Neural cell (in vitro differentiated cells): Measurements from ENCODE around the gene KSR2. TPM values are rescaled to one million over a fixed set of nuclear protein-coding genes. Genes with fewer than 3 reads are reported as not detected.

ENCODE experiments used
- H2AFZ ChIP-seq: fragments of 200-600, 300-800 bp; sonication (generic), shearing (Covaris generic); 2 replicates; pipeline ENCODE4 v1.6.0; 2014; ENCODE audit warnings: low read depth, mild to moderate bottlenecking, antibody characterized with exemption, low read length, moderate library complexity
- H3F3A ChIP-seq: fragments of 200-600 bp; shearing (Covaris generic); 2 replicates; pipeline ENCODE4 v1.6.1; 2016; ENCODE audit warnings: mild to moderate bottlenecking, moderate library complexity, mixed read lengths, antibody characterized with exemption, low read length; ENCODE audit not compliant: insufficient read depth, poor library complexity, severe bottlenecking
- H3K27ac ChIP-seq: fragments of 200-600, 300-800 bp; sonication (generic), shearing (Covaris generic); 2 replicates; pipeline ENCODE4 v1.5.1; 2014; ENCODE audit warnings: mild to moderate bottlenecking, low read length, moderate library complexity
- H3K27me3 ChIP-seq: fragments of 300-800, 200-600 bp; sonication (generic), shearing (Covaris generic); 2 replicates; pipeline ENCODE4 v1.6.0; 2014; ENCODE audit warnings: mild to moderate bottlenecking, low read depth, low read length, moderate library complexity; ENCODE audit not compliant: insufficient read depth
- H3K36me3 ChIP-seq: fragments of 300-800, 200-600 bp; sonication (generic), shearing (Covaris generic); 2 replicates; pipeline ENCODE4 v1.5.1; 2014; ENCODE audit warnings: mild to moderate bottlenecking, antibody characterized with exemption, low read length, moderate library complexity; ENCODE audit not compliant: insufficient read depth
- H3K4me2 ChIP-seq: fragments of 300-800, 200-600 bp; sonication (generic), shearing (Covaris generic); 2 replicates; pipeline ENCODE4 v1.6.0; 2014; ENCODE audit warnings: mild to moderate bottlenecking, low read length
- H3K4me3 ChIP-seq: fragments of 300-800, 200-600 bp; sonication (generic), shearing (Covaris generic); 2 replicates; pipeline ENCODE4 v1.5.1; 2014; ENCODE audit warnings: mild to moderate bottlenecking, low read length, moderate library complexity
- H3K79me2 ChIP-seq: fragments of 200-600 bp; shearing (Covaris generic); replicated peaks from 2 replicates; pipeline ENCODE4 v1.6.0; 2014; ENCODE audit warnings: mild to moderate bottlenecking, low read length, moderate library complexity; ENCODE audit not compliant: insufficient read depth
- H3K9ac ChIP-seq: fragments of 300-800, 200-600 bp; sonication (generic), shearing (Covaris generic); 2 replicates; pipeline ENCODE4 v1.6.1; 2016; ENCODE audit warnings: mild to moderate bottlenecking, low read length, mixed read lengths
- H3K9me2 ChIP-seq: fragments of 200-600 bp; shearing (Covaris generic); 2 replicates; pipeline ENCODE4 v1.6.1; 2016; ENCODE audit warnings: mild to moderate bottlenecking, low read length, mixed read lengths; ENCODE audit not compliant: insufficient read depth
- H3K9me3 ChIP-seq: fragments of 200-600, 300-800 bp; sonication (generic), shearing (Covaris generic); 2 replicates; pipeline ENCODE4 v1.6.1; 2016; ENCODE audit warnings: mild to moderate bottlenecking, mixed run types, low read length, moderate library complexity, mixed read lengths
- H4K20me1 ChIP-seq: fragments of 200-600 bp; shearing (Covaris generic); 2 replicates; pipeline ENCODE4 v1.6.1; 2016; ENCODE audit warnings: mild to moderate bottlenecking, mixed run types; ENCODE audit not compliant: insufficient read depth
- CTCF ChIP-seq: fragments of 450-650 bp; IDR thresholded peaks from 2 replicates; pipeline ENCODE4 v1.5.1; 2014; ENCODE audit warnings: antibody characterized with exemption, mild to moderate bottlenecking, moderate library complexity; ENCODE audit not compliant: poor library complexity, severe bottlenecking
- EP300 ChIP-seq: fragments of 450-650 bp; conservative IDR thresholded peaks from 2 replicates; pipeline ENCODE4 v1.6.1; 2014; ENCODE audit warnings: antibody characterized with exemption, mild to moderate bottlenecking, moderate library complexity; ENCODE audit not compliant: poor library complexity, severe bottlenecking
- EZH2 ChIP-seq: fragments of 200-600, 300-800 bp; shearing (Covaris generic), sonication (generic); IDR thresholded peaks from 2 replicates; pipeline ENCODE4 v1.6.1; 2014; ENCODE audit warnings: antibody characterized with exemption, low read length, borderline replicate concordance, mild to moderate bottlenecking; ENCODE audit not compliant: insufficient read depth, poor library complexity, severe bottlenecking
- MXI1 ChIP-seq: fragments of 450-650 bp; conservative IDR thresholded peaks from 2 replicates; pipeline ENCODE4 v1.6.1; 2014; ENCODE audit warnings: antibody characterized with exemption, mild to moderate bottlenecking; ENCODE audit not compliant: poor library complexity, severe bottlenecking
- POLR2AphosphoS5 ChIP-seq: IDR thresholded peaks from 2 replicates; pipeline ENCODE4 v1.6.1; 2012
- RAD21 ChIP-seq: fragments of 450-650 bp; conservative IDR thresholded peaks from 2 replicates; pipeline ENCODE4 v1.6.1; 2014; ENCODE audit warnings: antibody characterized with exemption, mild to moderate bottlenecking, moderate library complexity
- REST ChIP-seq: IDR thresholded peaks from 2 replicates; pipeline ENCODE4 v1.6.1; 2012; ENCODE audit warnings: borderline replicate concordance
- SMC3 ChIP-seq: fragments of 450-650 bp; conservative IDR thresholded peaks from 2 replicates; pipeline ENCODE4 v1.6.1; 2014; ENCODE audit warnings: antibody characterized with exemption, mild to moderate bottlenecking, moderate library complexity; ENCODE audit not compliant: poor library complexity
- TAF1 ChIP-seq: IDR thresholded peaks from 2 replicates; pipeline ENCODE4 v1.6.1; 2012; ENCODE audit warnings: low read depth
- polyA plus RNA-seq: library from polyadenylated mRNA; depleted of rRNA; stranded (reverse); fragments of >200 nt; gene quantifications from 2 replicates; pipeline ENCODE4 v1.2.3, GENCODE V29; 2014

KSR2 gene
- polyA plus RNA-seq, 1 donor from 2014 or later, result 3.0 TPM

GRCh38 chr12:117872546-117873169 is 96.1 kb downstream of the KSR2 start:
- H3K27ac ChIP-seq, result no peak overlapping the region
- no peak overlapping the region for H3K4me3 ChIP-seq
- no peak overlapping the region for H3K9ac ChIP-seq
- H2AFZ ChIP-seq, result no peak overlapping the region
- H3K4me2 ChIP-seq, result no peak overlapping the region
- no peaks in the 10 kb centered on the region for H3K9me2 ChIP-seq
- TF ChIP-seq RAD21 (no peak), REST (no peak), EP300 (no peak), EZH2 (no peak), CTCF (no peak), TAF1 (no peak), POLR2AphosphoS5 (no peak), MXI1 (no peak), SMC3 (no peak)
- no peaks in the 10 kb centered on the region for H4K20me1 ChIP-seq
- no peaks in the 10 kb centered on the region for H3K9me3 ChIP-seq
- no peaks in the 10 kb centered on the region for H3K79me2 ChIP-seq
- no peaks in the 10 kb centered on the region for H3K36me3 ChIP-seq
- H3F3A ChIP-seq, result peaks cover 8% of the 10 kb centered on the region
- no peaks in the 10 kb centered on the region for H3K27me3 ChIP-seq

- Histone ChIP-seq H3K79me2 (no peaks in the 10 kb centered on the region), H3K4me3 (no peak overlapping the region), H3K9me3 (no peaks in the 10 kb centered on the region), H3K27ac (no peak overlapping the region), H3K36me3 (no peaks in the 10 kb centered on the region), H4K20me1 (no peaks in the 10 kb centered on the region), H3K4me2 (no peak overlapping the region), H2AFZ (no peak overlapping the region), H3F3A (no peaks in the 10 kb centered on the region), H3K27me3 (no peaks in the 10 kb centered on the region), H3K9me2 (no peaks in the 10 kb centered on the region), H3K9ac (no peak overlapping the region)
- TF ChIP-seq CTCF (no peak), EP300 (no peak), REST (no peak), MXI1 (no peak), SMC3 (no peak), RAD21 (no peak), EZH2 (no peak)
Measured at GRCh38 chr12:117869551-117869950, 99.2 kb downstream of the KSR2 start.
